Panc1 (cell line): ENCODE measurements around the gene CTDP1. TPM values are rescaled to one million over a fixed set of nuclear protein-coding genes. Genes with fewer than 3 reads are reported as not detected.

ENCODE experiments used
- ATAC-seq: fragments of 200-7000 bp; cut with Tn5 transposase; 2 replicates; pipeline ENCODE4 v1.9.1; 2020; ENCODE audit warnings: mild to moderate bottlenecking, moderate library complexity
- BruUV-seq: library from RNA; stranded (reverse); fragments of 400-500 nt; replicated peaks from 2 replicates; lab custom pipeline; 2021; lab: Mats Ljungman, UMichigan
- CTCF ChIA-PET: fragments of 300-600 bp; sonication (Branson Sonifier 250); formaldehyde crosslinking; loops from one replicate; lab custom pipeline; 2022; ENCODE audit warnings: antibody characterized with exemption; lab: Charles Lee
- POLR2A ChIA-PET: fragments of 300-600 bp; sonication (Branson Sonifier 250); formaldehyde crosslinking; loops from one replicate; lab custom pipeline; 2022; ENCODE audit warnings: antibody characterized with exemption; lab: Charles Lee
- DNase-seq: peaks from one replicate; pipeline ENCODE4 v3.0.0-alpha.2; 2010; ENCODE audit warnings: low read depth, low spot score
- H3K27ac ChIP-seq: 2 replicates; pipeline ENCODE4 v1.5.1; 2011; ENCODE audit warnings: mild to moderate bottlenecking, low read length, inconsistent platforms
- H3K27me3 ChIP-seq: fragments of 200-500 bp; sonication (Bioruptor generic); 2 replicates; pipeline ENCODE4 v1.6.0; 2014; ENCODE audit warnings: low read length, inconsistent platforms; ENCODE audit not compliant: control insufficient read depth, insufficient read depth
- H3K36me3 ChIP-seq: fragments of 200-500 bp; sonication (Bioruptor generic); 2 replicates; pipeline ENCODE4 v1.5.1; 2014; ENCODE audit warnings: inconsistent platforms, mild to moderate bottlenecking, low read length, moderate library complexity; ENCODE audit not compliant: control insufficient read depth, insufficient read depth
- H3K4me1 ChIP-seq: 2 replicates; pipeline ENCODE4 v1.5.1; 2011; ENCODE audit warnings: inconsistent platforms, mild to moderate bottlenecking, low read length, moderate library complexity; ENCODE audit not compliant: control insufficient read depth, insufficient read depth
- H3K4me3 ChIP-seq, 2 experiments: 2 replicates each; pipeline ENCODE4 v1.5.1; 2011 to 2012; ENCODE audit warnings: low read depth in 2 of 2, low read length in 2 of 2, mild to moderate bottlenecking in 2 of 2, inconsistent platforms in 1 of 2, moderate library complexity in 1 of 2
- H3K9me3 ChIP-seq: fragments of 200-500 bp; sonication (Bioruptor generic); 2 replicates; pipeline ENCODE4 v1.5.1; 2014; ENCODE audit warnings: low read depth, mild to moderate bottlenecking, inconsistent platforms, low read length, moderate library complexity; ENCODE audit not compliant: control insufficient read depth, insufficient read depth
- POLR2AphosphoS5 ChIP-seq: IDR thresholded peaks from 2 replicates; pipeline ENCODE4 v1.6.1; 2012; ENCODE audit warnings: mild to moderate bottlenecking, low read depth, low read length, moderate library complexity
- REST ChIP-seq, 2 experiments: IDR thresholded peaks; 2 replicates each; pipeline ENCODE4 v1.6.1; 2011 to 2012; ENCODE audit warnings: low read depth in 2 of 2, control low read depth in 1 of 2, low read length in 1 of 2, mild to moderate bottlenecking in 1 of 2, moderate library complexity in 1 of 2; ENCODE audit not compliant: insufficient read depth in 1 of 2
- SIN3A ChIP-seq: IDR thresholded peaks from 2 replicates; pipeline ENCODE4 v1.6.1; 2012; ENCODE audit warnings: low read depth, mild to moderate bottlenecking, low read length, moderate library complexity, borderline replicate concordance; ENCODE audit not compliant: insufficient read depth
- TCF7L2 ChIP-seq: IDR thresholded peaks from 2 replicates; pipeline ENCODE4 v1.6.1; 2011; ENCODE audit warnings: mild to moderate bottlenecking, low read depth, low read length, inconsistent platforms
- in situ Hi-C: cut with HindIII; loops from 2 replicates; pipeline ENCODE4 v1.10.0; 2016; ENCODE audit warnings: low sequenced_read_pairs, low pct_unique_long_range_greater_than_20kb
- intact Hi-C: fragments of 100-400 bp; cut with micrococcal nuclease; formaldehyde crosslinking; loops from one replicate; pipeline ENCODE4 v1.10.0; 2022; ENCODE audit not compliant: unreplicated experiment
- total RNA-seq: library from RNA; stranded (reverse); gene quantifications from one replicate; pipeline ENCODE4 v1.2.1, GENCODE V29; 2021; ENCODE audit not compliant: unreplicated experiment
- TF ChIP-seq, protein P1 (sequence below): fragments of 450-650 bp; IDR thresholded peaks from 2 replicates; pipeline ENCODE4 v1.5.1; 2017; ENCODE audit warnings: mild to moderate bottlenecking

The CTDP1 gene
- total RNA-seq, 1 experiment from 2014 or later = 52.8 TPM

DNA sequence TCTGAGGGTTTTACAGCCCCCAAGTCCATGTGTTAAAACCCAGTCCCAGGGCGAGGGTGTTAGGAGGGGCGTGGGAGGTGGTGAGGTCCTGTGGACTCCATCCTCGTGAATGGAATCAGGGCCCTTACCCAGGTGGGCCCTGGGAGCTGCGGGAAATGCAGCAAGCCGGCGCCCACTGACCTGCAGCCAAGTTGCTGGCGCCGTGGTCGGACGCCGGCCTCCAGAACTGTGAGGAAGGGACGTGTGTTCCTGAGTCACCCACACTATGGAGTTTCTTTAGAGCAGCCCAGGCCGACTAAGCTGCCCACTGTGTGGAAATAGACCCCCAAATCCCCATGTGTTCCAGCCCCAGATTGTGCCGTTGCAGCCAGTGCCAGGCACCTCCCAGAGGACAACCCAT is 26.4 kb downstream of the CTDP1 start:
- H3K4me1 ChIP-seq = no peaks in the 10 kb centered on the region
- intact Hi-C loops (no loop called here), in situ Hi-C loops (no loop called here)
- H3K4me3 ChIP-seq = no peak overlapping the region
- ChIA-PET POLR2A (no interaction called here), CTCF (no interaction called here)
- no peak for TF ChIP-seq TCF7L2
- TF ChIP-seq REST (IDR thresholded peaks at IDR 0.05; ENCODE audit: insufficient read depth in 1 of 2, low read depth in 2 of 2, low read length in 1 of 2) = no peak
- no peak for TF ChIP-seq SIN3A
- no peak for TF ChIP-seq POLR2AphosphoS5
- TF ChIP-seq, protein P1, sequence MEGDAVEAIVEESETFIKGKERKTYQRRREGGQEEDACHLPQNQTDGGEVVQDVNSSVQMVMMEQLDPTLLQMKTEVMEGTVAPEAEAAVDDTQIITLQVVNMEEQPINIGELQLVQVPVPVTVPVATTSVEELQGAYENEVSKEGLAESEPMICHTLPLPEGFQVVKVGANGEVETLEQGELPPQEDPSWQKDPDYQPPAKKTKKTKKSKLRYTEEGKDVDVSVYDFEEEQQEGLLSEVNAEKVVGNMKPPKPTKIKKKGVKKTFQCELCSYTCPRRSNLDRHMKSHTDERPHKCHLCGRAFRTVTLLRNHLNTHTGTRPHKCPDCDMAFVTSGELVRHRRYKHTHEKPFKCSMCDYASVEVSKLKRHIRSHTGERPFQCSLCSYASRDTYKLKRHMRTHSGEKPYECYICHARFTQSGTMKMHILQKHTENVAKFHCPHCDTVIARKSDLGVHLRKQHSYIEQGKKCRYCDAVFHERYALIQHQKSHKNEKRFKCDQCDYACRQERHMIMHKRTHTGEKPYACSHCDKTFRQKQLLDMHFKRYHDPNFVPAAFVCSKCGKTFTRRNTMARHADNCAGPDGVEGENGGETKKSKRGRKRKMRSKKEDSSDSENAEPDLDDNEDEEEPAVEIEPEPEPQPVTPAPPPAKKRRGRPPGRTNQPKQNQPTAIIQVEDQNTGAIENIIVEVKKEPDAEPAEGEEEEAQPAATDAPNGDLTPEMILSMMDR = no peak
- DNase-seq = no peak
- no peak overlapping the region for H3K27ac ChIP-seq
- ATAC-seq = no peak
- no TSS peak for BruUV-seq
- no peaks in the 10 kb centered on the region for H3K9me3 ChIP-seq
- H3K36me3 ChIP-seq = peaks cover 4% of the 10 kb centered on the region
- H3K27me3 ChIP-seq = no peaks in the 10 kb centered on the region

- CTCF ChIA-PET = no interaction called here
- no peak for ATAC-seq
- BruUV-seq = no TSS peak
Observed at GRCh38 chr18:79706658-79707057, 27.1 kb downstream of the CTDP1 start.

More at GRCh38 chr18:79706658-79707057, 27.1 kb downstream of the CTDP1 start:
- Histone ChIP-seq H3K9me3 (no peaks in the 10 kb centered on the region), H3K27me3 (no peaks in the 10 kb centered on the region), H3K4me1 (no peaks in the 10 kb centered on the region), H3K4me3 (no peak overlapping the region), H3K36me3 (peaks cover 4% of the 10 kb centered on the region), H3K27ac (no peak overlapping the region)
- intact Hi-C loops (no loop called here), in situ Hi-C loops (no loop called here)
- POLR2A ChIA-PET = no interaction called here
- DNase-seq = no peak
- TF ChIP-seq TCF7L2 (no peak), REST (IDR thresholded peaks at IDR 0.05; ENCODE audit: insufficient read depth in 1 of 2, low read depth in 2 of 2, low read length in 1 of 2) (no peak), SIN3A (no peak), POLR2AphosphoS5 (no peak)
- TF ChIP-seq, protein P1 = no peak
